Type B pancreatic cell (in vitro differentiated cells): ENCODE data around the gene SHISA6. TPM values are rescaled to one million over a fixed set of nuclear protein-coding genes. Genes with fewer than 3 reads are reported as not detected.

ENCODE experiments used
- DNase-seq: peaks from one replicate; pipeline ENCODE4 v3.0.0; 2021; ENCODE audit warnings: mixed read lengths; ENCODE audit not compliant: unreplicated experiment; ENCODE audit errors: extremely low spot score
- H3K27ac Mint-ChIP-seq: 2 replicates; pipeline ENCODE4 v1.8.0; 2021; ENCODE audit warnings: mild to moderate bottlenecking, mixed read lengths
- H3K27me3 Mint-ChIP-seq: 2 replicates; pipeline ENCODE4 v1.8.0; 2021; ENCODE audit warnings: mixed read lengths
- H3K36me3 Mint-ChIP-seq: 2 replicates; pipeline ENCODE4 v1.8.0; 2021; ENCODE audit warnings: mixed read lengths
- H3K4me1 Mint-ChIP-seq: one replicate; pipeline ENCODE4 v1.8.0; 2021; ENCODE audit warnings: mixed read lengths; ENCODE audit not compliant: unreplicated experiment
- H3K4me3 Mint-ChIP-seq: 2 replicates; pipeline ENCODE4 v1.8.0; 2021; ENCODE audit warnings: mild to moderate bottlenecking, mixed read lengths
- H3K9me3 Mint-ChIP-seq: 2 replicates; pipeline ENCODE4 v1.8.0; 2021; ENCODE audit warnings: mixed read lengths
- total RNA-seq: library from RNA; stranded (reverse); gene quantifications from 2 replicates; pipeline ENCODE4 v1.2.1, GENCODE V29; 2021; ENCODE audit warnings: low replicate concordance
- TF ChIP-seq, protein P1 (sequence below): fragments of 200-600 bp; sonication (generic); conservative IDR thresholded peaks from 2 replicates; pipeline ENCODE4 v1.5.0; 2021; ENCODE audit warnings: antibody characterized with exemption, mild to moderate bottlenecking

SHISA6 gene
- total RNA-seq, 1 donor from 2014 or later = 5.0 TPM

DNA sequence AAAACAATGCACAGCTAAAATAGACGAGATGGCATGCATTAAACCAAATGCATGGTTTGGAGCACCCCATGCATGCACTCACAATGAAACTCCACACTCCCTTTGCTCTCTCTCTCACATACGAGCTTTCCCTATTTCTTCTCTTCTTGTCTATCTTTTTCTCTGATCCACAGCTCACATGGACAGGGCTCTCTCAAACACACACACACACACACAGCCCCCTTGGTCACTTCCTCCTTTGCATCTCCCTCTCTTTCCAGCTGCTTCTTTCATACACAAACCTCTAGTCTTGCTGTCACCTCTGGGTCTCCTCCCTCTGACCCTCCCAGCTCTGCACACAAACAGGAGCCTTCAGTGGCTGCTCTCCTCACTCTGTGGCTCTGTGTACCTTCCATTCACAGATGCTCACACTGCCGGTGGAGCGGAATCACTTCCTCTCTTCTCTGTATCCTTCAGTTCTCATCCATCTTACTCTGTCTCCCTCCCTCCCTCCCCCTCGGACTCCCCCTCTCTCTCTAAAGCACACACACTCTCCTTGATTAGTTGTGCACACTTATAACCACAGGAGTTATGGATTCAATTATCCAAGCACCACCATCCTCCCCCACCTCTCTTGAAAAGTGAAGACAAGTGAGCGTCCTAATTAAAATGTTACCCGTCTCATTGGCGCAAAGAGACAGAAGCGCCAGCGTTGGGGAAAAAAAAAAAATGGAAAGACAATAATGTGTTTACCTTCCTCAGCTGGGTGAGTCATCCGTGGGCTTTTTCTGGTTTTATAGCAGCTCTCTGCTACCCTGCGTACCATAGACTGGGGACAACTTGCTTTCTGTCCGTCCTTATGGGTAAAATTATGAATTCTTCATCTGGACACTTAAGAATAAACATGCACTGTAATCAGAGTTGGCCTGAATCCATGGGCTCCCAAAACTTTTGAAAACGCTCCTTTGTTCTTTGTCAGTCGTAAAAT lies 90.8 kb downstream of the SHISA6 start:
- Mint-ChIP-seq H3K27ac (peak overlapping the region; percentile 23), H3K4me1 (peaks cover 25% of the 10 kb centered on the region), H3K36me3 (no peaks in the 10 kb centered on the region), H3K4me3 (peak overlapping the region; percentile 1), H3K27me3 (peaks cover 4% of the 10 kb centered on the region), H3K9me3 (no peaks in the 10 kb centered on the region)
- DNase-seq = no peak
- TF ChIP-seq, protein P1, sequence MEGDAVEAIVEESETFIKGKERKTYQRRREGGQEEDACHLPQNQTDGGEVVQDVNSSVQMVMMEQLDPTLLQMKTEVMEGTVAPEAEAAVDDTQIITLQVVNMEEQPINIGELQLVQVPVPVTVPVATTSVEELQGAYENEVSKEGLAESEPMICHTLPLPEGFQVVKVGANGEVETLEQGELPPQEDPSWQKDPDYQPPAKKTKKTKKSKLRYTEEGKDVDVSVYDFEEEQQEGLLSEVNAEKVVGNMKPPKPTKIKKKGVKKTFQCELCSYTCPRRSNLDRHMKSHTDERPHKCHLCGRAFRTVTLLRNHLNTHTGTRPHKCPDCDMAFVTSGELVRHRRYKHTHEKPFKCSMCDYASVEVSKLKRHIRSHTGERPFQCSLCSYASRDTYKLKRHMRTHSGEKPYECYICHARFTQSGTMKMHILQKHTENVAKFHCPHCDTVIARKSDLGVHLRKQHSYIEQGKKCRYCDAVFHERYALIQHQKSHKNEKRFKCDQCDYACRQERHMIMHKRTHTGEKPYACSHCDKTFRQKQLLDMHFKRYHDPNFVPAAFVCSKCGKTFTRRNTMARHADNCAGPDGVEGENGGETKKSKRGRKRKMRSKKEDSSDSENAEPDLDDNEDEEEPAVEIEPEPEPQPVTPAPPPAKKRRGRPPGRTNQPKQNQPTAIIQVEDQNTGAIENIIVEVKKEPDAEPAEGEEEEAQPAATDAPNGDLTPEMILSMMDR = no peak

DNA sequence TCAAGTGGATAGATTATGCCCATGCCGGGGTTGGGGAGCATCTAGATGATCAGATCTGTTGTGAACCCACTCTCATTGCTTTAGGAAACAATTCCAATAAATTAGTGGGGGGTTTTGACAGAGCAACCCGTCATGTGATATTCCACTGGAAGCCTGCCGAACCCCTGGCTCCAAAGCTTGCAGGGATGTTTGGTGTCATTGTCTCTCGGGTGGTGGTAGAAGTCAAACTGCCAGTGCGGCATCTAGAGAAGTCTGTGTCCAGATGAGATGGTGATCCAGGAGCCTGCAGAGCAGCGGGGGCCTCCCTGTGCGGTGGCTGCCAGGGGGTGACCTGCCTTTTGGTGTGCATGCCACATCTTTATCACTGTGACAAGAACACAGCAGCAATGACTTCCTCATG lies 91.7 kb downstream of the SHISA6 start:
- DNase-seq = no peak
- Mint-ChIP-seq H3K27ac (no peak overlapping the region), H3K27me3 (peaks cover 5% of the 10 kb centered on the region), H3K9me3 (no peaks in the 10 kb centered on the region), H3K4me3 (no peak overlapping the region), H3K36me3 (no peaks in the 10 kb centered on the region), H3K4me1 (peaks cover 25% of the 10 kb centered on the region)
- TF ChIP-seq, protein P1 = no peak

DNA sequence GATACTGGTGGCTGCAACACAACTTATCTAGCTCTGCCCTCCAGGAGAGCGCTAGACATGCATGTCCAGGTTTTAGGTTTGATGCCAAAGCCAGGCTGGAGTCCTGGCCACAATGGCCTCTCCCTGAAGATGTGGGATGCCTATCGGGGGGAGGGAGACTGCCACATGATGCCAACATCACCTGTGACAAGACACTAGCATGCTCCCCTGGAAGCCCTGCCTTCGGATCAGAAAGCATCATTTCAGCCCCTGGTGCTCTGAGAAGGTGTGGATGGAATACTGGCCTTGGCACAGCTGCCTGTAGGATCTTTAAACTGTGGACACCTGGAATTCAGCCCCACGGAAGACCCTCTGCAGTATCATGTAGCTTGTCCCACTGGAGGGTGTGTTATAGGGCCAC lies 93.5 kb downstream of the SHISA6 start:
- TF ChIP-seq, protein P1 = no peak
- H3K4me3 Mint-ChIP-seq = no peak overlapping the region
- H3K27me3 Mint-ChIP-seq = peaks cover 5% of the 10 kb centered on the region
- no peaks in the 10 kb centered on the region for H3K9me3 Mint-ChIP-seq
- H3K4me1 Mint-ChIP-seq = peaks cover 25% of the 10 kb centered on the region
- no peaks in the 10 kb centered on the region for H3K36me3 Mint-ChIP-seq
- DNase-seq = no peak
- no peak overlapping the region for H3K27ac Mint-ChIP-seq

DNA sequence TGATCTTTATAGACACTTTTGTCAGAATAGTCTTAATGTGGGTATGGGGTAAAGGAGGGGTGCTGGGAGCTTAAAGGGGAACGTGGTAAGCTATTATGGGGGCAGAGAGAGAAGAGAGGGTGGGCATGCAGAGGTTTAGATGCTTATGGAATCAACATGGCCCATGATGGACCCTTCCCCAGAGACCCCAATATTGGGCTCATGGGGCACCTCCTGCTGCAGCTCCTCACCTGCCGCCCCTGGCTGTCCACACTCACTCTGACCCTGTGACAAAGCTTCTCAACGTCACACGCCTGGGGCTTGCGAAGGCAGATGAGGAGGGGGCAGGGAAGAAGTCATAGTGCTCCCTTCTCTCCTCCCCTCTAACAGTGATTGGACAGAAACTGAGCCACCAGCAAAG lies 95.3 kb downstream of the SHISA6 start:
- no peak for DNase-seq

DNA sequence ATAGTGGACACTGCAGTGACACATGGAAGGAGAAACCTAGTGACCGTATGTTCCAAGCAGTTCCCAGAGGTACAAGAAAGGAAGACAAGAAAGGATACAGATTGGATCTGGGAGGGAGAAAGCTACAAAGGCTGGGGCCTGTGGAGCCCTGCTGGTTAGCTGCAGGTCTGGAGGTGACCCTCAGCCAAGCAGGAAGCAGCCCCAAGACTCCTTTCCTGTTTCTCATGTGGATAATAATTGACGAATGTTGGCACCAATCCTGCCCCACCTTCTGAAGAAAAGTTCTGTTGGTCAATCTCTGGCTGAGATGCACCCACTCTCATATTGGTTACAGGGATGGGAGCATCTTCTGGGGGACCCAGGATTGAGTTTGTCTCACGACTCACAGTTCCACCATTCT lies 99.8 kb downstream of the SHISA6 start:
- Mint-ChIP-seq H3K9me3 (no peaks in the 10 kb centered on the region), H3K4me1 (no peaks in the 10 kb centered on the region), H3K27ac (no peak overlapping the region), H3K27me3 (peaks cover 8% of the 10 kb centered on the region), H3K4me3 (no peak overlapping the region), H3K36me3 (no peaks in the 10 kb centered on the region)
- TF ChIP-seq, protein P1 = no peak
- DNase-seq = no peak

More for the DNA sequence above, 95.3 kb downstream of the SHISA6 start:
- Mint-ChIP-seq H3K27me3 (peaks cover 5% of the 10 kb centered on the region), H3K4me3 (no peak overlapping the region), H3K36me3 (no peaks in the 10 kb centered on the region), H3K27ac (no peak overlapping the region), H3K4me1 (peaks cover 14% of the 10 kb centered on the region), H3K9me3 (no peaks in the 10 kb centered on the region)
- TF ChIP-seq, protein P1 = no peak
